GM19455 (cell line): ENCODE data around the gene MFGE8.

Experiments
- ATAC-seq: cut with Tn5 transposase; IDR thresholded peaks from one replicate; pipeline ENCODE4 v1.9.1; 2021; ENCODE audit not compliant: unreplicated experiment

The MFGE8 gene

GRCh38 chr15:88900309-88900981 is 12.7 kb downstream of the MFGE8 start:
- no peak for ATAC-seq

DNA sequence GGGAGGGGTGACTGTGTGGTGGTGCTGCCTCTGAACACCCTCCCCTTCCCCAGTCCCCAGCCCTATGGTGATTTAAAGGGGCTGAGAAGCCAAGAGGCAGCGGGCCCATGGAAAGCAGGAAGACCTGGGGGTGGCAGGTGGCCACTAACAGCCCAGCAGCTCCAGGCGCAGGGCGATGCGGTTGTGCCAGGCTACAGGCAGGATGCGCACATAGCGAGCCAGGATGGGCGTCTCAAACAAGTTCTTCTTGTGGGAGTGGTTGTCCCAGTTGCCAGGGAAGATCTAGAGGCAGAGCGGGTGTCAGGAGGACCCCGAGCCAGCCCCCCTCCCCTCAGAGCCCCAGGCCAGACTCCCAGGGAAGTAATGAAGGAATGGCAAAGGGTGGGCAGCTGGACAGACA is 13.9 kb downstream of the MFGE8 start:
- ATAC-seq, result no peak

- no peak for ATAC-seq
Observed at GRCh38 chr15:88898736-88899135, 14.4 kb downstream of the MFGE8 start.

DNA sequence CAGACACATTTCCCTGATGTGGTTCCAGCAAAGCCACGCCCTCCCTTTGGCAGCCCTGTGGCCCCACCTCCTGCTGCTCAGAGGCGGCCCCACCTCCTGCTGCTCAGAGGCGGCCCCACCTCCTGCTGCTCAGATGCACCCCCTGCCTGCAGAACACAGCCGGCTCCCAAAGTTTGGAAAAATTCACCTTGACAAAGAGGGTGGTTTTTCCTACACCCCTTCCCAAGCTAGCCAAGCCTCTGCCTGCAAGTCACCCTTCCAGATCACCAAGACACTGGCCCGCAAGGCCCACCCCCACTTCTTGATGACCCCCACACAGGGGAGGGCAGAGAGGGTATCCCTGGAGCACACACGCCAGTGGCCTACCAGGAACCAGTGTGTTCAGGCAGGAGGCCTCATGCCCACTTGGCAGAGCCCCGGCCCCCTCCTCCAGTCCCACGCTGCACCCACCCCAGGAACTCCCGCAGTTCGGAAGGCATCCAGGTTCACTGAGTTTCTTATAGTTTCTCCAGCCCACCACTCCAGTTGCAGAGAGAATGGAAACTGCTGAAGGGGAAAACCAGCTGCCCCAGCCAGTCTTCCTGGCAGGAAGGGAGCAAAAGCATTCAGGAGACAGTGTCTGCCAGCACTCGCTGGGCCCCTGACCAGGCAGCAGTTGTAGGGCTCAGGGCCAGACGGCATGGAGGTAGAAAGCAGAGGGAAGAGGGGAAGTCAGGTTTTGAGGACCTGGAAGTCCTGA is 15.6 kb downstream of the MFGE8 start:
- ATAC-seq, result no peak

DNA sequence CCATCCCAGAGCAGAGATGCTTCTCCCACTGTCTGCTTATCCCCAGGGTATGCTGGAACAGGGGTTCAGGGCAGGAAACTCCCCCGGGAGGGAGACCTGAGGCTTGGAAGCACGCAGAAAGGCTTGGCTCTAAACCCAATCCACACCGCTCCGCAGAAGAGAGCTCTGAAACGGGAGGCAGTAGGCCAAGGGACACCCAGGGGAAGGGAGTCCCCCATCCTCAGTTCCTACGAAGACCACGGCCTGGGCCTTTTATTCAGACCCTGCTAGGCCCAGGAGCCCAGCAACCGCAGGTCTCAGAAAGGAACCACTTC is 16.1 kb downstream of the MFGE8 start:
- no peak for ATAC-seq

DNA sequence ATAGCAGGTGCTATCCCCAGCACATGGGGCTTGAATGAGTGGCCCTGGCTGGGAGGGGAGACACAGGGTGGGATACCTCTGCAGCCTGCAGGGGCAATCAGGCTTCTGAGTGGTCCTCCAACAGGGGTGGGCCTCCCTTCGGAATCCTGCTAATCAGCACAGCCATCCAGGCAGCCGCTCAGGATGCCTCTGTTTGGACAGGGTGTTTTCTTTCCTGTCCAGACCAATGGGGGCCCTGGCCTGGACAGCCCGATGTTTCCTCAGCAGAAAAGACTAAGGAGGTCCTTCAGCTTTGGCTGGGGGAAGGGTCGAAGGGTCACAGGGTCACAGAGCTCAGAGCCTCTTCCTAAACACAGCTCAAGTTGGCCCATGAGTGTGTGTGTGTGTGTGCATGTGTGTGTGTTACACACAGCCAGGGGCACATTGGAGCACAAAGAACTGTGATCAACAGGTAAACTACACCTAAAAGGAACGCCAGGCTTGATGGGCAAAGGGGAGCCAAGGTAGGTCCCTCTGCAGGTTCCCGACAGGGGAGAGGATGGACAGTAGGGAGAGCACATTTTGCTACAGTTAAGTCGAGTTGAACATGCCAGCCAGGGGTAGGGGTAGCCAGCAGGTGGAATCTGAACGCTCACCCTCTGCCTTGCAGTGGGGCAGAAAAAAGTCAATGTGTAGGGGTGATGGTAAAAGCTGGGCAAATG is 16.7 kb downstream of the MFGE8 start:
- no peak for ATAC-seq

DNA sequence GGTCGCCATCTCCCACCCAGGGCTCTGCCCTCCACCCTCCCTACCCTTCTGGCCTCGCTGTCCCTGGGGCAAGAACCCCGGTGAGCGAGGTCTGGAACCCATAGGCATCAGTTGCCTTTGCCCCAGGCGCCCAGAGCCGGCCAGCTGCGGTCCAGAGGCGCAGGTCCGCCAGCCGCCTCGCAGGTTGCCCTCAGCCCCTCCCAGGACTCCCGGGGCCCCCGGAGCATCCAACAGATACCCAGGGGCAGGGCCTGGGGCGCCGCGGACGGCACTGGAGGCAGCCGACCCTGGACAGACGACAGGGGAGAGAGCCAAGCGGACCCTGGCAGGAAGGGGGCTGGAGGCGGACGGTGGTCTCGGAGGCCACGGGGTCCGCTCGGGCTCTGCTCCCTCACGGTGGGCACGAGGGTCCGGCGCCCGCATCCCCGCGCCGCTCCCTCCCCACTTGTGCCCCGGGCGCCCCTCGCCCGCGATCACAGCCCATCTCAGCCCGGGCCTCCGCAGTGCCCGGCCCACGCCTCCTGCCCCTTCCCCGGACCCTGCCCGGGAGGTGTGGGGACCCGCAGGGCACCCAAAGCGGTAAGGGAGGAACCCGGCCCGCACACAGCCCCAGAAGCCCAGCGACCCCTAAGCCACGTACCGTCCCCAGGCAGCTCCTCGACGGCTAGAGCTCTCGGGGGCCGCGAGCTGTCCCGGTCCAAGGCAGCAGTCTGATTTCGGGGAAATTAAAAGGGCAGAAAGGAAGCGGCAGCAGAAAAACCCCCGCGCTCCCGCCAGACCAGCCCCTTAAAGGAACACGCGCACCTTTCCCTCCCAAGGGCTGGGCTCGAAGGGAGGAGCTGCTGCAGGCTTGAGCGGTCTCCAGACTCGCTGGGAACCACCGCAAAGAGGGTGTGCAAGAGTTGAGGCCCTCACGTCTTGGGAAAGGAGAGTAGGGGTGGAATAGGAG is 18.1 kb downstream of the MFGE8 start, which contains the start of gene HAPLN3:
Gene HAPLN3, minus strand, starts transcription at position 726 of the 949 bp plus-strand sequence. CDS start 8,246 bp downstream, outside the sequence.
- ATAC-seq, result no peak

GRCh38 chr15:88894348-88894818 is 18.8 kb downstream of the MFGE8 start:
- ATAC-seq, result no peak

- ATAC-seq, result no peak
Observed at GRCh38 chr15:88891540-88892254, 21.5 kb downstream of the MFGE8 start.

DNA sequence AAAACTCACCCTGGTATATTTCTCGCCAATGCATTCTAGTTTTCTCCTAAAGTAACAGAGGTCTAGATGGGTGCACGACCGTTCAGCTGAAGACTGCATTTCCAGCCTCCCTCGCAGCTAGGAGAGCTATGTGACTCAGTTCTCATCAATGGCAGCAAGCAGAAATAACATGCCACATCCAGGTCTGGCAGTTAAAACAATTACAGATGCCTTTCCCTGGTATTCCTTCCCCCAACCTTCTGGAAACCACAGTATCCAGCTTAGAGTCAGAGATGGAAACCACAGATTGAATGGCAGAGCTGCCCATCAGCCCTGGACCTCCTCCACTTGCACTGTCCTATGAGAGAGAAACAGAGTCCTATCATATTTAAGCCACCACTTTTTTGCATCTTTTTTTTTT is 22.7 kb downstream of the MFGE8 start:
- no peak for ATAC-seq

GRCh38 chr15:88888719-88889118 is 24.5 kb downstream of the MFGE8 start:
- no peak for ATAC-seq

GRCh38 chr15:88887068-88887580 is 26.1 kb downstream of the MFGE8 start:
- no peak for ATAC-seq

- no peak for ATAC-seq
Observed at GRCh38 chr15:88882785-88883184, 30.4 kb downstream of the MFGE8 start.

GRCh38 chr15:88881775-88882174 is 31.4 kb downstream of the MFGE8 start:
- no peak for ATAC-seq

DNA sequence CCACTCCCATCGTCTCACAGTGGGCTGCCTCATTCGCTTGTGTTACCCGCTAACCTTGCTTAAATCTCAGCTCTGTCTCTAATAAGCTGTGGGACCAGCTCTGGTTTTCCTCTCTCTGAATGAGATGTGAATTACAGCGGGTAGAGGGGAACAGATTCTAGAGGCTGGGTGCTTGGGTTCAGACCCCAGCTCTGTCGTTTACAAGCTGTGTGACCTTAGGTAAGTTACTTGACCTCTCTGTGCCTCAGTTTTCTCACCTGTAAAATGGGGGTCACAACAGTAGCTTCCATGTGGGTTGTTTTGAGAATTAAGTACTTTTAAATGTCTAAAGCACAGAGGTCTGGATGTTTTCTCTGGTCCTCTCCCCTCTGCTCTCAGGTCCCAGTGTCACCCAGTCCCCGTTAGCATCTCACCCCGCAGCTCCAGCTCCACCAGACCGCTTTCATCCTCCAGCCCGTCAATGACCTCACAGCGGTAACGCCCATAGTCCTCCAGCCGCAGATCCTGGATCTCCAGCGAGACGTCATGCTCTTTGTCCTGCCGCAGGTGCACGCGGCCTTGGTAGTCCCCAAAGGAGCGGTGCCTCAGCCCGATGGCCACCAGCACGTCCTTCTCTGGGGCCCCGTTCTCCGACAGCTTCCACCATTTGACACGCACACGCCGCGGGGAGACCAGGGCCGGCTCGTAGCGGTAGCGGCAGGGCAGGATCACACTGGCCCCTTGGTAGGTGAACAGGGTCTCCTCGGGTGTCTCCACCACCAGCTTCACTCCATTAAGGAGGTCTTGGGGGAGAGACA is 32.0 kb downstream of the MFGE8 start:
- ATAC-seq, result no peak

DNA sequence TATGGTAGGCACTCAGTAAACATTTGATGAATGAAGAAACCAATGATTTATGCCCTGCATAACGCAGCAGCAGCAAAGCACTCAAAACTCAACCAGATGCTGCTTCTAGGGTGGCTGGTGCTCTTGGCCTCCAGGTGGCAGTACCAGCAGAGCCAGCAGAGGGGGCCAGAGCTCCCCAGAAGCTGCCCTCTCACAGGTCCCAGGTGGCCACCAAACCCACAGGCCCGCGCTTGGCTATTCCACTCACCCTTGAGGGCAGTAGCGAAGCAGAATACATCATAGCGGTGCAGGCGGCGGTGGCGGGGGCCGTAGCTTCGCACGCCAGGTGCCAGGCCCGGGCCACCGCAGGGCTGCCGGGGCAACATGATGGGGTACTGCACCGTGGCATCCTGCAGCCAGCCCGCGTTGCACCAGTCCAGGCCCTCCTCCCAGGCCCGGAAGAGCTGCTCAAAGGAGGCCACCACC is 34.4 kb downstream of the MFGE8 start:
- ATAC-seq, result no peak

DNA sequence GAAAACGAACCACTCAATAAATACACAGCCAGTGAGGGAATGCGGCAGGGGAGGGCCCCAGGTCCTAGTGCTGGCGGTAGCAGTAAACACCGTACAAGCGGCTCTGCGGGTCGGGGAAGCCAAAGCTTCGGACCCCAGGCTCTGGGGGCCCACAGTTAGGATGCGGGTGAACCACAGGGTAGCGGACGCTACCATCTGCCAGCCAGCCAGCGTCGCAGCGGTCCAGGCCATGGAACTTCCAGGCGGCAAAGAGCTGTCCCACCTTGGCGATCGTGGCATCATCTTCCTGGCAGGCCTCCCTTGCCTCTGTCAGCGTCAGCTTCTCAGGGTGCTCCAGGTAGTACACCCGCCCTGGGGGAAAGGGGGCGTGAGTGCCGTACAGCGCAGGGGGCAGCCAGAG is 35.3 kb downstream of the MFGE8 start:
- no peak for ATAC-seq

- no peak for ATAC-seq
Observed at GRCh38 chr15:88877415-88877814, 35.8 kb downstream of the MFGE8 start.

DNA sequence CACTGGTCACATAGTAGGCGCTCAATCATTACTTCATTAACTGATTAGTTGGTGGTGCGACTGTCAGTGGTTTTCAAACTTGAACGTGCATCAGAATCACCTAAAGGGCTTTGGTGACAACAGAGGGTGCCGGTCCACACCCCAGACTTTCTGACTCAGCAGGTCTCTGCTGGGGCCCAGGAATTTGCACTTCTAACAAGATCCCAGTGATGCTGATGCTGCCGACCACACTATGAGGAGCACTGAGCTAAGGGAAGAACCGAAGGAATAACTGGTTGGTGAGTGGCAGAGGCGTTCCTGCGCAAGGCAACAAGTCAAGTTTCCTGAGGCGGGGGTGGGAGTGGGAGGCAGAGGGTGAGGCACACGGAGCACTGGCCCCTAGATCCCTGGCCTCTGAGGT is 36.6 kb downstream of the MFGE8 start:
- ATAC-seq, result no peak
